ENCODE data around the gene ZMYND8.

GRCh38 chr20:47350691-47351545 is 5.6 kb downstream of the ZMYND8 start:
- TF ChIP-seq EZH2 (IDR thresholded peaks at IDR 0.05; ENCODE audit: borderline replicate concordance, low read depth, low read length, severe bottlenecking) (no peak), CTCF (IDR thresholded peaks at IDR 0.05; ENCODE audit: borderline replicate concordance, extremely low read depth, low read length, poor library complexity, severe bottlenecking) (no peak)

Measured in DND-41 (cell line).